WTC11 (cell line): ENCODE measurements around the gene OPRM1. TPM values are rescaled to one million over a fixed set of nuclear protein-coding genes. Genes with fewer than 3 reads are reported as not detected.

Experiments used
- ATAC-seq: fragments of 200-7000 bp; cut with Tn5 transposase; 2 replicates; pipeline ENCODE4 v1.10.0; 2021; ENCODE audit warnings: mild to moderate bottlenecking, moderate library complexity
- CTCF ChIA-PET: fragments of 300-600 bp; sonication (Branson Sonifier 250); formaldehyde crosslinking; loops from one replicate; lab custom pipeline; 2021; ENCODE audit warnings: antibody characterized with exemption; lab: Charles Lee
- POLR2A ChIA-PET: fragments of 350-600 bp; sonication (Branson Sonifier 250); formaldehyde crosslinking; loops from one replicate; lab custom pipeline; 2021; ENCODE audit warnings: antibody characterized with exemption; lab: Charles Lee
- DNase-seq: peaks from one replicate; pipeline ENCODE4 v3.0.0; 2021; ENCODE audit warnings: low spot score
- H3K27ac Mint-ChIP-seq: 2 replicates; pipeline ENCODE4 v1.8.0; 2021; ENCODE audit warnings: mixed read lengths
- H3K27me3 Mint-ChIP-seq: 2 replicates; pipeline ENCODE4 v1.8.0; 2021; ENCODE audit warnings: low read depth, mild to moderate bottlenecking, moderate library complexity, mixed read lengths
- H3K36me3 Mint-ChIP-seq: 2 replicates; pipeline ENCODE4 v1.8.0; 2021; ENCODE audit warnings: mixed read lengths
- H3K4me1 Mint-ChIP-seq: 2 replicates; pipeline ENCODE4 v1.8.0; 2022; ENCODE audit warnings: mixed read lengths
- H3K4me3 Mint-ChIP-seq: 2 replicates; pipeline ENCODE4 v1.8.0; 2021; ENCODE audit warnings: mild to moderate bottlenecking, moderate library complexity, mixed read lengths
- H3K9me3 Mint-ChIP-seq: 2 replicates; pipeline ENCODE4 v1.8.0; 2021; ENCODE audit warnings: mixed read lengths
- CREM ChIP-seq: sonication (generic); formaldehyde crosslinking; IDR thresholded peaks from 2 replicates; pipeline ENCODE4 v1.8.1; 2022; ENCODE audit warnings: mild to moderate bottlenecking, missing genetic modification reagents, moderate library complexity
- JAZF1 ChIP-seq: fragments of 250-450 bp; sonication (Bioruptor Pico); IDR thresholded peaks from 2 replicates; pipeline ENCODE4 v1.9.0; 2021; ENCODE audit warnings: moderate library complexity, mild to moderate bottlenecking, inconsistent platforms
- NR3C1 ChIP-seq: sonication (generic); formaldehyde crosslinking; conservative IDR thresholded peaks from 2 replicates; pipeline ENCODE4 v1.8.1; 2023; ENCODE audit warnings: low read depth, mild to moderate bottlenecking, missing genetic modification reagents
- SMAD4 ChIP-seq: sonication (generic); formaldehyde crosslinking; IDR thresholded peaks from 2 replicates; pipeline ENCODE4 v1.8.0; 2022; ENCODE audit warnings: mild to moderate bottlenecking, missing genetic modification reagents
- STAT6 ChIP-seq: sonication (generic); formaldehyde crosslinking; conservative IDR thresholded peaks from 2 replicates; pipeline ENCODE4 v1.8.1; 2023; ENCODE audit warnings: mild to moderate bottlenecking, low read depth, missing genetic modification reagents, moderate library complexity
- TEAD1 ChIP-seq: sonication (generic); formaldehyde crosslinking; IDR thresholded peaks from 2 replicates; pipeline ENCODE4 v1.8.0; 2022; ENCODE audit warnings: mild to moderate bottlenecking, missing genetic modification reagents
- TP53 ChIP-seq: sonication (generic); formaldehyde crosslinking; IDR thresholded peaks from 2 replicates; pipeline ENCODE4 v1.8.1; 2023; ENCODE audit warnings: mild to moderate bottlenecking, missing genetic modification reagents
- ZNF317 ChIP-seq: sonication (generic); formaldehyde crosslinking; IDR thresholded peaks from 2 replicates; pipeline ENCODE4 v1.8.1; 2023; ENCODE audit warnings: low read depth, mild to moderate bottlenecking, moderate library complexity, missing genetic modification reagents, borderline replicate concordance
- ZNF416 ChIP-seq: fragments of 250-450 bp; sonication (Bioruptor Pico); IDR thresholded peaks from 2 replicates; pipeline ENCODE4 v1.9.0; 2021; ENCODE audit warnings: mild to moderate bottlenecking, inconsistent platforms
- total RNA-seq: library from RNA; stranded (reverse); gene quantifications from 3 replicates; pipeline ENCODE4 v1.2.3, GENCODE V29; 2021
- TF ChIP-seq, protein P1 (sequence below): fragments of 250-450 bp; sonication (Bioruptor Pico); IDR thresholded peaks from 2 replicates; pipeline ENCODE4 v1.9.0; 2021; ENCODE audit warnings: mild to moderate bottlenecking
- TF ChIP-seq, protein P2 (sequence below): fragments of 250-450 bp; sonication (Bioruptor Pico); IDR thresholded peaks from 2 replicates; pipeline ENCODE4 v2.1.2; 2022; ENCODE audit warnings: mild to moderate bottlenecking, moderate library complexity
- TF ChIP-seq, protein P3 (sequence below): fragments of 250-450 bp; sonication (Bioruptor Pico); IDR thresholded peaks from 2 replicates; pipeline ENCODE4 v1.9.0; 2021; ENCODE audit warnings: moderate library complexity, mild to moderate bottlenecking, inconsistent platforms, borderline replicate concordance
- TF ChIP-seq, protein P4 (sequence below): fragments of 250-450 bp; sonication (Bioruptor Pico); conservative IDR thresholded peaks from 2 replicates; pipeline ENCODE4 v1.9.0; 2021; ENCODE audit warnings: mild to moderate bottlenecking
- TF ChIP-seq, protein P5 (sequence below): sonication (generic); formaldehyde crosslinking; IDR thresholded peaks from 2 replicates; pipeline ENCODE4 v1.8.0; 2022; ENCODE audit warnings: mild to moderate bottlenecking, missing genetic modification reagents

The OPRM1 gene
- total RNA-seq, 1 experiment from 2014 or later = not detected

GRCh38 chr6:154247119-154247861, 208.2 kb downstream of the OPRM1 start (continued):
- TF ChIP-seq, protein P1, sequence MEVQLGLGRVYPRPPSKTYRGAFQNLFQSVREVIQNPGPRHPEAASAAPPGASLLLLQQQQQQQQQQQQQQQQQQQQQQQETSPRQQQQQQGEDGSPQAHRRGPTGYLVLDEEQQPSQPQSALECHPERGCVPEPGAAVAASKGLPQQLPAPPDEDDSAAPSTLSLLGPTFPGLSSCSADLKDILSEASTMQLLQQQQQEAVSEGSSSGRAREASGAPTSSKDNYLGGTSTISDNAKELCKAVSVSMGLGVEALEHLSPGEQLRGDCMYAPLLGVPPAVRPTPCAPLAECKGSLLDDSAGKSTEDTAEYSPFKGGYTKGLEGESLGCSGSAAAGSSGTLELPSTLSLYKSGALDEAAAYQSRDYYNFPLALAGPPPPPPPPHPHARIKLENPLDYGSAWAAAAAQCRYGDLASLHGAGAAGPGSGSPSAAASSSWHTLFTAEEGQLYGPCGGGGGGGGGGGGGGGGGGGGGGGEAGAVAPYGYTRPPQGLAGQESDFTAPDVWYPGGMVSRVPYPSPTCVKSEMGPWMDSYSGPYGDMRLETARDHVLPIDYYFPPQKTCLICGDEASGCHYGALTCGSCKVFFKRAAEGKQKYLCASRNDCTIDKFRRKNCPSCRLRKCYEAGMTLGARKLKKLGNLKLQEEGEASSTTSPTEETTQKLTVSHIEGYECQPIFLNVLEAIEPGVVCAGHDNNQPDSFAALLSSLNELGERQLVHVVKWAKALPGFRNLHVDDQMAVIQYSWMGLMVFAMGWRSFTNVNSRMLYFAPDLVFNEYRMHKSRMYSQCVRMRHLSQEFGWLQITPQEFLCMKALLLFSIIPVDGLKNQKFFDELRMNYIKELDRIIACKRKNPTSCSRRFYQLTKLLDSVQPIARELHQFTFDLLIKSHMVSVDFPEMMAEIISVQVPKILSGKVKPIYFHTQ (CRISPR knock-in tag) = no peak
- TF ChIP-seq, protein P2, sequence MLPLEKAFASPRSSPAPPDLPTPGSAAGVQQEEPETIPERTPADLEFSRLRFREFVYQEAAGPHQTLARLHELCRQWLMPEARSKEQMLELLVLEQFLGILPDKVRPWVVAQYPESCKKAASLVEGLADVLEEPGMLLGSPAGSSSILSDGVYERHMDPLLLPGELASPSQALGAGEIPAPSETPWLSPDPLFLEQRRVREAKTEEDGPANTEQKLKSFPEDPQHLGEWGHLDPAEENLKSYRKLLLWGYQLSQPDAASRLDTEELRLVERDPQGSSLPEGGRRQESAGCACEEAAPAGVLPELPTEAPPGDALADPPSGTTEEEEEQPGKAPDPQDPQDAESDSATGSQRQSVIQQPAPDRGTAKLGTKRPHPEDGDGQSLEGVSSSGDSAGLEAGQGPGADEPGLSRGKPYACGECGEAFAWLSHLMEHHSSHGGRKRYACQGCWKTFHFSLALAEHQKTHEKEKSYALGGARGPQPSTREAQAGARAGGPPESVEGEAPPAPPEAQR (CRISPR knock-in tag) = no peak
- TF ChIP-seq TP53 (CRISPR knock-in tag) = no peak
- TF ChIP-seq NR3C1 = no peak
- TF ChIP-seq, protein P3, sequence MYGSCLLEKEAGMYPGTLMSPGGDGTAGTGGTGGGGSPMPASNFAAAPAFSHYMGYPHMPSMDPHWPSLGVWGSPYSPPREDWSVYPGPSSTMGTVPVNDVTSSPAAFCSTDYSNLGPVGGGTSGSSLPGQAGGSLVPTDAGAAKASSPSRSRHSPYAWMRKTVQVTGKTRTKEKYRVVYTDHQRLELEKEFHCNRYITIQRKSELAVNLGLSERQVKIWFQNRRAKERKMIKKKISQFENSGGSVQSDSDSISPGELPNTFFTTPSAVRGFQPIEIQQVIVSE = no peak
- TF ChIP-seq, all 79 proteins: peak for 0

DNA sequence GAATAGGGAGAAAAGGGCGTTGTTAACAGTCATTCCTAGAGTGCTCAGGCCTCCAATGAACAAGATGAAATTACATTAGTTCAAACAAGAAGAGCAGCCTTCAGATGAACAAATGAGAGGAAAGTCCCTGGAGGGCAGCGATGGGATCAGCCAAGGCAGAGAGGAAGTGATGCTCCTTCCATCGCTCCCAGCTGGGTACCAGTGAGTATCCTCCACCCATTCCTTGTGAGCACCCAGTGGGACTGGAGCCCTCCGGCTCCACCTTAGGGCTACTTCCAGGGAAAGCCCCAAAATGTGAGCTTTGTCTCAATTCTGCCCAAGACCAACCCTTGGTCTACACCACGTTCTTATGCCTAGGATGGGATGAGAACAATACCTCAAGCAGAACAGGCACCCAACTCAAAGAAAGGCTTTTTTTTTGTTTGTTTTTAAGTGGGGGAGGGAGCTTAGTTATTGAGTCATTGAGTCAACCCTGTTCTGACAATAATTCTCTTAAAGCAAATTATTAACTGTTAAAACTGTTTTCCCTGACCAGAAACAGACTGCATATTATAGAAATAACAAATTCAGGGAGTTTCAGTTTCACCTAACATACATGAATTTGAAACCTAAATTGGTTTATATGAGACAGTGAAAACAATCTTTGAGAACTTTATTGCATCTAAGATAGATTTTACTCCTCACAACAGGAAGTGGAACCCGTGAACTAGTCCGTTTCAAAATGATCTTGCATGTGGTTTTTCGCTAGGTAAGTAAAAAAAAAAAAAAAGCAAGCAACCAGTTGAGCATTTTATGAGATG, 210.7 kb downstream of the OPRM1 start:
- DNase-seq (no peak), ATAC-seq (no peak)
- no peak overlapping the region for H3K4me3 Mint-ChIP-seq
- H3K9me3 Mint-ChIP-seq = no peaks in the 10 kb centered on the region
- ChIA-PET CTCF (no interaction called here), POLR2A (no interaction called here)
- no peaks in the 10 kb centered on the region for H3K36me3 Mint-ChIP-seq
- peaks cover 45% of the 10 kb centered on the region for H3K4me1 Mint-ChIP-seq
- no peaks in the 10 kb centered on the region for H3K27me3 Mint-ChIP-seq
- no peak overlapping the region for H3K27ac Mint-ChIP-seq
- TF ChIP-seq SMAD4 (CRISPR knock-in tag) (no peak), ZNF416 (CRISPR knock-in tag) (no peak), JAZF1 (CRISPR knock-in tag) (no peak), STAT6 (CRISPR knock-in tag) (no peak)

DNA sequence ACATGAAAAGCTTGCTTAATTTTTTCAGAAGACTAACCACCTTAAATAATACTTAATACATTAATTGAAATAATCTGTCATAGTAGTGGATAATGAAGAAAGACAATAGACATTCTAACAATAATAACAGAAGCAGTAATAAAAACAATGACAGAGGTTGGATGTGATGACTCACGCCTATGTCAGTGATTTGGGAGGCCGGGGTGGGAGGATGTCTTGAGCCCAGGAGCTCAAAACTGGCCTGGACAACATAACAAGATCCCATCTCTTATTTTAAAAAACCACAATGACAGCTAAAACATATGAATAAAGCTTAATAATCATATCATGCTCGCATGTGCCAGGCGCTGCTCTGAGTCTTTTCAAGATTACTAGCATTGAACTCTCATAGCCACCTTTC, 212.1 kb downstream of the OPRM1 start:
- ATAC-seq = no peak
- Mint-ChIP-seq H3K9me3 (peaks cover 10% of the 10 kb centered on the region), H3K4me3 (no peak overlapping the region), H3K36me3 (peaks cover 5% of the 10 kb centered on the region; the same call in 1 of the 2 replicates), H3K4me1 (peaks cover 32% of the 10 kb centered on the region), H3K27me3 (no peaks in the 10 kb centered on the region), H3K27ac (no peak overlapping the region)
- ChIA-PET CTCF (no interaction called here), POLR2A (no interaction called here)
- no peak for DNase-seq
- no peak for TF ChIP-seq ZNF317 (CRISPR knock-in tag)
- TF ChIP-seq, protein P4, sequence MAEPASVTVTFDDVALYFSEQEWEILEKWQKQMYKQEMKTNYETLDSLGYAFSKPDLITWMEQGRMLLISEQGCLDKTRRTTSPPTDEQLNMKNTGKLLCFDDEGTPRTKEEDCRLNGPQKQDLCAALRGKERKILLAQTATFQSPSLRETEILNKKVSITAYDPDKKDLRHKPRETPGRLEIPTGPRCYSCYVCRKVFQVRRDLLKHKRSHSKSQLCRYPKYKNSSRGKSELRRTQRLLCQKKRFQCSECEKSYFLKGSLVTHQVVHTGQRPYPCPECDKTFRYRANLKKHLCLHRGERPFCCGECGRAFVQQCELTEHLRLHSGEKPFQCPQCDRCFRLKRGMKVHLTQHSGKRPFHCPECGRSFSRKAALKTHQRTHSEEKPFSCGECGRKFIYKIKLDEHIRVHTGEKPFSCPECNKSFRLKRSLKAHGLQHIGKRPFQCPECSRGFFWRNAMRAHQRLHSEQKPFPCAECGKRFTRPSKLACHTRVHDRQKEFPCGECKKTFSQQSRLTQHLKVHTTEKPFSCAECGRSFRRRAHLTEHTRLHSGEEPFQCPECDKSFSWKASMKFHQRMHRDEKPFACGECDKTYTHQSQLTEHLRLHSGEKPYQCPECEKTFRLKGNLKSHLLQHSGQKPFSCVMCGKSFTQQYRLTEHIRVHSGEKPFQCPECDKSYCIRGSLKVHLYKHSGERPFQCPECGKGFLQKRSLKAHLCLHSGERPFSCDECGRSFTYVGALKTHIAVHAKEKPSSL (CRISPR knock-in tag) = no peak
- TF ChIP-seq, protein P1 (CRISPR knock-in tag) = no peak
- TF ChIP-seq, protein P5, sequence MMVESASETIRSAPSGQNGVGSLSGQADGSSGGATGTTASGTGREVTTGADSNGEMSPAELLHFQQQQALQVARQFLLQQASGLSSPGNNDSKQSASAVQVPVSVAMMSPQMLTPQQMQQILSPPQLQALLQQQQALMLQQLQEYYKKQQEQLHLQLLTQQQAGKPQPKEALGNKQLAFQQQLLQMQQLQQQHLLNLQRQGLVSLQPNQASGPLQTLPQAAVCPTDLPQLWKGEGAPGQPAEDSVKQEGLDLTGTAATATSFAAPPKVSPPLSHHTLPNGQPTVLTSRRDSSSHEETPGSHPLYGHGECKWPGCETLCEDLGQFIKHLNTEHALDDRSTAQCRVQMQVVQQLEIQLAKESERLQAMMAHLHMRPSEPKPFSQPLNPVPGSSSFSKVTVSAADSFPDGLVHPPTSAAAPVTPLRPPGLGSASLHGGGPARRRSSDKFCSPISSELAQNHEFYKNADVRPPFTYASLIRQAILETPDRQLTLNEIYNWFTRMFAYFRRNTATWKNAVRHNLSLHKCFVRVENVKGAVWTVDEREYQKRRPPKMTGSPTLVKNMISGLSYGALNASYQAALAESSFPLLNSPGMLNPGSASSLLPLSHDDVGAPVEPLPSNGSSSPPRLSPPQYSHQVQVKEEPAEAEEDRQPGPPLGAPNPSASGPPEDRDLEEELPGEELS = no peak
- no peak for TF ChIP-seq TEAD1 (CRISPR knock-in tag)
- TF ChIP-seq CREM = no peak
